ENCODE data around the gene MAP2K3.
"Not testable (repeated sequence)": the region's sequence is repeated elsewhere in the genome, so short reads cannot be mapped to it uniquely, and the experiment has no call there.

Gene MAP2K3

DNA sequence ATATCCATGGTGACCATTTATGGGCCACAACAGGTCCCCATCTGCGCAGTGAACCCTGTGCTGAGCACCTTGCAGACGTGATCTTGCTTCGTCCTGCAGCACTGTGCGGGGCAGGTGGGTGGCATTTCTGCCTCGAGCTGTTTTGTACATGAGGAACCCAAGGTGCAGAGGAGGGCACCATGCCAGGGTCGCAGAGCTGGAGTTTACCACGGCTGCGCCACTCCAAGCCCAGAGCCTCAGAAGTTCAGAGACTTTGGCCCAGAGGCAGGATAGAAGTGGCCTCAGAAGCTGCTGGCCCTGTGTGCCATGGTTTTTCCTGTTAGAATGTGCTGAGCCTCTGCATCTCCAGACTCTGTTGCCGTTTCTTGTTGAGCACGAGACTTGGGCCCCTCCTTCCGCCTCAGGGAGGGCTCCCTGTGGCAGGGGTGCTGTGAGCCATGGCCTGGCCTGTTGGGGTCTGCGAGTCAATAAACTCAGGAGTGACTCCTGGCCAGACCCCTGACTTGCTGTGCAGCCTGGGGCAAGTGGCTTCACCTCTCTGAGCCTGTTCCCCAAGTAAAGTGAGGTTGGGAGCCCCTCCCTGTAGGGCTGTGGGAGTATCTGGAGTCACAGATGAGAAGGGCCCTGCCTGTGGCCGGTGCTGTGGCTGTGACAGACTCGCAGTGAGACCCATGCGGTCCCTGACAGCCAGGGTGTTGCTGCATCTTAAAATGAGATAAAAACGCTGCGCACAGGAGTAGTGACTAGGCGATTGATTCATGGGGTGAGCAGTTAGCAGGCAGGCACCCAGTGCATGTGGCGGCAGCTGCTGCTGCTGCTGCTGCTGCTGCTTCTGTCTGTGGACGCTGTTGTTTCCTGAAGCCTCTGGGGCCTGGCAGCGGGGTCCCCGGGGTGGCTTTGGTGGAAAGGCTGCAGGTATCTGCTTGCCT, 11.8 kb downstream of the MAP2K3 start:
- no peak for DNase-seq (ENCODE audit: low read depth, low spot score)

GRCh38 chr17:21297026-21297520, 12.6 kb downstream of the MAP2K3 start:
- no peak for DNase-seq (ENCODE audit: low read depth, low spot score)

DNA sequence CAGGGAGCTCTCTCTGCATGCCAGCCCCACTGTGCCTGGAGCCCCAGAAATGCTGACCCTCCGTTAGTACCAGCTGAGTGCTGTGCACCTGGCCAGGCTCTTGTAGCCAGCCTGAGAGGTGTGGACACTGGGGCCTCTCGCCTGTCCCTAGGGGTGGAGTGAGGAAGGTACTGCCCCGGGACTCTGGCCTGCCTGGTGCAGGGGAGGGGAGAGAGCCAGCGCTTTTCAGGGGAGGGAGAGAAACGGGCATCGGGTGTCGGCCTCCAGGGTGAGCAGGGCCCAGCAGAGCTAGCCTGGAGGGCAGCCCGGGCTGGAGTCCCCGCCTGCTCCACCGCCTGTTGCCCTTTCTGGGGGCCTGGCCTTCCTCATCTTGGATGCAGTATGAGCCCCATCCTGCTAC, 13.1 kb downstream of the MAP2K3 start:
- no peak for DNase-seq (ENCODE audit: low read depth, low spot score)

DNA sequence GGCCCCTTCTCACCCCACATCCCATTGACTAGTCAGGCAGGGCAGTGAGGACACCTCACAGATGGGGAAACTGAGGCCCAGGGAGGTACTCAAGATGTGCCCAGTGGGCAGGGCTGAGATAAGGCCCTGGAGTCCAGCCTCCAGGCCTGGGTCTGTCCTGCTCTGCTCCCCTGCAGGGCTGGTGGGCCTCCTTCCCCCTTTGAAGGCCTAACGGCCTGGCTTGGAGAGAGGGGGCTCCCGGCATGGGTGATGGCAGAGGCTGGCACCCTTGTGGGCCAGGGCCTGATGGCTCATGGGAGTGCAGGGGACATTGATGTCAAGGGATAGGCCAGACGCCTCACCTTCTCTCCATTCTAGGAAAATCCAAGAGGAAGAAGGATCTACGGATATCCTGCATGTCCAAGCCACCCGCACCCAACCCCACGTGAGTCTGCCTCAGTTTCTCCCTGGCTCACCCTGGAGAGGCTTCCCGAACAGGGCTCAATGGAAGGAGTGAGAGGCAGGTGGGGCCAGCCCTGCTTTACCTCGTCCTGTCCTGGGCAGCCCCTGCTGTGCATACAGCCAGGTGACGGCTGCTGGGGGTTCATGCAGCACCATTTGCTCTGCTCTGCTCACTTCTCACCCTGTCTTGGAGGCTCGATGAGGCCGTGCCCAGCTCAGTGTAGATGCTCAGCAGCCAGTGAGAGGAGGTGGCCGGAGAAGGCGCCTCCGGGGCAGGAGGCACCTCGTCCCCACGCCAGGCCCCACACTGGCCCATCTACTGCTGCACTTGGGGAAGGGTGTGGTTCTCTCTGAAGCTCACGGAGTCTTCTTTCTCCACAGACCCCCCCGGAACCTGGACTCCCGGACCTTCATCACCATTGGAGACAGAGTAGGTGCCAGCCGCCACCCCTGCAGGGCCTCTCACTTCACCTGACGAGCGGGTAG, 13.8 kb downstream of the MAP2K3 start:
- DNase-seq (ENCODE audit: low read depth, low spot score) = no peak

DNA sequence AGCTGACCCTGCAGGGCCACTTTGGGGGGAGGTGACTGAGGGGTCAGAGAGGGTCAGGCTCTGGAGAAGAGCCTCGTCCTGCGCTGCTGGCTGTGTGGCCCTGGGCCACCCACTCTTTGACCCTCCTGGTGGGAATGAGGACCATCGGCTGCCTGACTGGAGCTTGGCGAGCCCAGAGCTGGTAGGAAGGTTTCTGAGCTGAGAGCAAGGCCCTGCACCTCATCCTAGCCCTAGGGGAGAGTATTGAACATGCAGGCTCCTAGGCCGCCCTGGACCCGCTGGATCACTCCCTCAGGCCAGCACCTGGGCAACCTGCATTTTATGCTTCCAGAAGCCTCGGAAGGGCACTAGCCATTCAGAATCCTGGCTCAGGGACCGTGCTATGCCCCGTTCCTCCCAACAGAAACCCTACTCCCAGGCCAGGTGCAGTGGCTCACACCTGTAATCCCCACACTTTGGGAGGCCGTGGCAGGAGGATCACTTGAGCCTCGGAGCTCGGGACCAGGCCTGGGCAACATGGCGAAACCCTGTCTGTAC, 14.5 kb downstream of the MAP2K3 start:
- no peak for DNase-seq (ENCODE audit: low read depth, low spot score)

- DNase-seq (ENCODE audit: low read depth, low spot score) = no peak
These were observed 15.6 kb downstream of the MAP2K3 start for GRCh38 chr17:21299981-21300600.

DNA sequence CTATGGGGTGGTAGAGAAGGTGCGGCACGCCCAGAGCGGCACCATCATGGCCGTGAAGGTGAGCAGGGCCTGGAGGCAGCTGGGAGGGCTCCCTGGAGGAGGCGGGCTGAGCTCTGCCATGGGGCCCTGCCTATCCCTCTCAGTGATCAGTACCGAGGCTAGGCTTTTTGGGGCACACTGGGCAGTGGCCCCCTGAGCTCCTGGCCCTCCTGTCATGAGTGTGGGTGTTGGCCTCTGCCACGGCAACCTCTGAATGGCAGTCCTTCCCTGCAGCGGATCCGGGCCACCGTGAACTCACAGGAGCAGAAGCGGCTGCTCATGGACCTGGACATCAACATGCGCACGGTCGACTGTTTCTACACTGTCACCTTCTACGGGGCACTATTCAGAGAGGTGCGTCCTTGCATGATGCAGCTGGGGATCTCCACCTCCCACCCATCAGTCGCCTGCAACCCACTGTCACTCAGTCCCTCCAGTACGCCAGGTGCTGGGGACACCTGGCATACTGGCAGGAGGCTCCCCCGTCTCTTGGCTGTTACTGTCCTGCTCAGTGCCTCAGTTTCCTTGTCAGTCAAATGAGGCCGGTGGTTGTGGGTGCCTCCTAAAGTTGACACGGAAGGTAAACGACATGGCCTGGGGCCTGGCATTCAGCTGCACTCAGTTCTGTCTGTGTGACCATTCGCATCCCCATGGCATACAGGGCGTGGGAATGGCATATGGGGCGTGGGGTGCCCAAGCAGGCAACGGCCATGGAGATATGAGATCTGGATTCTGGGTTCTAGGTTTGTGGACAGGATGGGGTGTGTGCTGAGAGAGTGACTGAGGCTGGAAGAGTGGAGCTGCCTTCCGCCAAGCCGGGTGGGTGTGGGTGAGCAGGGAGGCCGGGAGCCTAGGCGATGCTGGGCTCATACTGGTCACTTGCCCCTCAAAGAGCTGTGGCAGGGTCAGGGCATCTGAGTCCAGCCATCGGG, 16.4 kb downstream of the MAP2K3 start:
- no peak for DNase-seq (ENCODE audit: low read depth, low spot score)

DNA sequence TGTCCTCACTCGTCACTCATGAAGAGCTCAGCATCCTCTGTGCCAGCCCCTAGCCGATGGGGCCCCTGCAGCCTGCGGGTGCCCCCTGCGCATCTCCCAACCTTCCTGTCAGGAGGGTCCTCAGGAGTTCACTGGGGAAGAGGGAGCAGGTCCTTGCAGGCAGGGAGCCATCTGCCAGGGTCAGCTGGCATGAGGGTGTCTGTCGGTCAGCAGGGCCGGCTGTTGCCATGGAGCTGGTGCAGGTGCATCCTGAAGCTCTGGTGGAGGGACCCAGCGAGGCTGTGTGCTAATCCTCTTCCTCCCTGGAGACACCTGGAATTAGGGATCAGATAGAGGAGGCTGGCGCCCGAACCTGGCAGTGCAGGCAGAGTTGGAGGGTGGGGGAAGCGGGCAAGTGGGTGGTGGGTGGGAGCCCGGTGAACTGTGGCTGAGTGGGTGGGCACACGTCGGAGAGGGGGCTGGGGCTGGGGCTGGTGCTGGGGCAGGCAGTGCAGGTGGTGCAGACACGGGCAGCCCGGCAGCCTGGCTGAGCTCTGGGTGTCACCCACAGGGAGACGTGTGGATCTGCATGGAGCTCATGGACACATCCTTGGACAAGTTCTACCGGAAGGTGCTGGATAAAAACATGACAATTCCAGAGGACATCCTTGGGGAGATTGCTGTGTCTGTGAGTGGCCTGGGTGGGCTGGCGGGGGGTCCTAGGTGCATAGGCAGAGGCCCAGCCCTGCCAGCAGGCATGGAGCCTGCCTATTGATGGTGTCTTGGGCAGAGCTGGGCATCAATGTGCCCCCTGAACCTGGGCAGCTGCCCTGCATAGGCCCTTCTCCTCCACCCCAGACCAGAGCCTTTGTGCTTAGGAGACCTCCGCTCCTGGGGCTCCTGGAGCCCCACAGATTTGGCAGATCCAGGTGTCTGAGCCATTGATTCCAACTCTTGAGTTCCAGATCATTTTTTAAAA, 17.4 kb downstream of the MAP2K3 start:
- DNase-seq (ENCODE audit: low read depth, low spot score) = no peak

DNA sequence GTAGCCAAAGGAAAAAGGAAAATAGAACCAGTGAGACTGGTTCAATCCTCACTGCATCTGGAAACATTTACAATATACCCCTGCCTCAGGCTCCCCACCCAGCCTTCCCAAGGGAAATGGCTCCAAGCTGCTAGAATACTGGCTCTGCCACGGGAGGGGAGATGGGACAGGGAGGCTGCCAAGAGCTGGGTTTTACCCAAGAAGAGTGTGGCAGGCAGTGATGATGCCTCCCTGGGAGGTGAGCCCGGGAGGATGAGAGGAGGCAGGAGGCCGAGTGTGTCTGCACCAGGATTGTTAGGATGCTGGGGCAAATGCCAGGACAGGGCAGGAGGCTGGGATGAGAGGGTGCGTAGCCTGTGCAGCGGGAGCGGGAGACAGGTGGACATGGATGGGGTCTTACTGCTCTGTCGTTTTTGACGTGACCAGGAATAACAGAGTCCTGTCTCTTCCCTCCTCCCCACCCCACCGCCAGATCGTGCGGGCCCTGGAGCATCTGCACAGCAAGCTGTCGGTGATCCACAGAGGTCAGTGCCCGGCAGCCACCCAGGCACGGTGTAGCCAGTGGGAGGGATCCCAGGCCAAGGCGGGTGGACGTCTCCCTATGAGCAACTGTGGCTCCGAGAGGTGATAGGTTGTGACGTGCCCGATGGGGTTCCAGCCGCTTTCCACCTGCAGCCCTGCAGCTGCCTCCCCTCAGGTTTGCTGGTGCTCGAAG, 18.4 kb downstream of the MAP2K3 start:
- DNase-seq (ENCODE audit: low read depth, low spot score) = no peak

GRCh38 chr17:21303441-21304065, 19.0 kb downstream of the MAP2K3 start:
- DNase-seq (ENCODE audit: low read depth, low spot score) = no peak

DNA sequence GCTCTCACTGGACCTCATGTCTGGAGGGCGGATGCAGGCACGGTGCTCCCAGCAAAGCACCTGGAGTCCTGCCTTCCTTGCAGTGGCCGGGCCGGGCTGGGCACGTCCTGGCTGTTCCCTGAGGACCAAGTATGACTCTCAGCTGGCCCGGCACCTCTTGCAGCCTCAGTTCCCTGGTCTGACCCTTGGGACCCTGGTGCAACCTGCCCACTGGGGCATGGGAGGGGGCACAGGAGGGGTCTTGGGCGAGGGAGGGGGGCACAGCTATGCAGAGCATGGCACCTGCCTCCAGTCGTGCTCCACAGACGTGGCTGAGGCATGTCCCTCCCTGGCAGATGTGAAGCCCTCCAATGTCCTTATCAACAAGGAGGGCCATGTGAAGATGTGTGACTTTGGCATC, 19.6 kb downstream of the MAP2K3 start:
- DNase-seq (ENCODE audit: low read depth, low spot score) = no peak

- DNase-seq (ENCODE audit: low read depth, low spot score) = not testable (repeated sequence)
These were observed 20.1 kb downstream of the MAP2K3 start for GRCh38 chr17:21304551-21305151.

GRCh38 chr17:21305431-21306180, 21.1 kb downstream of the MAP2K3 start:
- not testable (repeated sequence) for DNase-seq (ENCODE audit: low read depth, low spot score)

GRCh38 chr17:21306611-21307272, 22.2 kb downstream of the MAP2K3 start:
- DNase-seq (ENCODE audit: low read depth, low spot score) = not testable (repeated sequence)

DNA sequence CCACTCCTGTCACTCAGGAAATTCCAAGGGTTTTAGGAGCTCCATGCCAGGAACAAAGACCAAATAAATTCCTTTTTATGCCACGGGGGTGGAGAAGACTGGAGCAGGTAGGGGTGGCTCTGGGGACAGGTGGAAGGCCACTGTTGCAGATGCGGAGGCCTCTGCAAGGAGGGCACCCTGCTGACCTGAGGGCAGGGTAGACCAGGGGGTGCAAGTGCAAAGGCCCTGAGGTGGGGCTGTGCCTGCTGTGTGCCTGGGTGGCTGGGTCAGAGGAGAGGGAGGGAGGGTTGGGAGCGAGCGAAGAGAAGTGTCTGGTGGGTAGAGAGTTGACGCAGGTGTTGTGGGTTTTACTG, 22.7 kb downstream of the MAP2K3 start:
- DNase-seq (ENCODE audit: low read depth, low spot score) = not testable (repeated sequence)

- not testable (repeated sequence) for DNase-seq (ENCODE audit: low read depth, low spot score)
These were observed 24.4 kb downstream of the MAP2K3 start for GRCh38 chr17:21308931-21309381.

Data from brain pericyte (primary cell).